IMR-90 (cell line): ENCODE results near the gene SLBP.

ENCODE experiments used
- CHD1 ChIP-seq: IDR thresholded peaks from 2 replicates; pipeline ENCODE4 v1.6.1; 2012; ENCODE audit warnings: low read depth, low read length, improper control_type of control experiment
- MAFK ChIP-seq: IDR thresholded peaks from 2 replicates; pipeline ENCODE4 v1.6.1; 2012; ENCODE audit warnings: low read depth, low read length, improper control_type of control experiment
- NFE2L2 ChIP-seq: fragments of 150-350 bp; IDR thresholded peaks from 2 replicates; pipeline ENCODE4 v1.6.1; 2016; ENCODE audit warnings: low read depth, mild to moderate bottlenecking, low read length
- POLR2A ChIP-seq: IDR thresholded peaks from 2 replicates; pipeline ENCODE4 v1.6.1; 2012; ENCODE audit warnings: mild to moderate bottlenecking, low read depth, low read length
- RAD21 ChIP-seq: IDR thresholded peaks from 2 replicates; pipeline ENCODE4 v1.6.1; 2012; ENCODE audit warnings: low read length, improper control_type of control experiment
- RCOR1 ChIP-seq: IDR thresholded peaks from 2 replicates; pipeline ENCODE4 v1.6.1; 2012; ENCODE audit warnings: mild to moderate bottlenecking, low read length, improper control_type of control experiment; ENCODE audit not compliant: insufficient replicate concordance
- RFX5 ChIP-seq: IDR thresholded peaks from 2 replicates; pipeline ENCODE4 v1.8.0; 2012; ENCODE audit warnings: low read depth, mild to moderate bottlenecking, low read length, moderate library complexity
- SMC3 ChIP-seq: fragments of 150-350 bp; IDR thresholded peaks from 2 replicates; pipeline ENCODE4 v1.6.1; 2016; ENCODE audit warnings: low read depth, mild to moderate bottlenecking, antibody characterized with exemption, low read length, moderate library complexity
- TF ChIP-seq, protein P1 (sequence below): conservative IDR thresholded peaks from 2 replicates; pipeline ENCODE4 v1.5.1; 2012; ENCODE audit warnings: mild to moderate bottlenecking, low read depth, low read length, improper control_type of control experiment
- TF ChIP-seq, protein P2 (sequence below): fragments of 150-350 bp; IDR thresholded peaks from 2 replicates; pipeline ENCODE4 v1.6.1; 2017; ENCODE audit warnings: mild to moderate bottlenecking, antibody characterized with exemption, low read length, low read depth
- TF ChIP-seq, protein P3 (sequence below): fragments of 150-350 bp; IDR thresholded peaks from 2 replicates; pipeline ENCODE4 v1.6.1; 2016; ENCODE audit warnings: low read depth, mild to moderate bottlenecking, low read length, moderate library complexity, borderline replicate concordance

DNA sequence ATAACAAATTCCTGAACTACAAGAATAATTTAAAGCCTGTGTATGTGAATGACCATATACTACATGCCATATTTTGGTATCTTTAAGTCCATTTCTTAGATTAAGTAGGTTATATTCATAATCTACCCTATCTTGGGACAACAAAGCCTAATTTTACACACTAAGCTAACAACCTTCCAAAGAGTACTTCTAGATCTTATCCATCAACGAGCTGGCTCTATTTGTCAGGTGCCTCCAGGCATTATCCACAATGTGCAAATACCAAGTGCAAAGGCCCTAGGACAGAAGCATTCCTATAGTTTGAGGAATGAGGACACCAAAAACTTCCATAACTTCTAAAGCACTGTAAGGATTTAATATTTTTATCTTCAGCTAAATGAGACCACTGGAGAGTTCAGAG lies 3.5 kb downstream of the SLBP start:
- TF ChIP-seq, protein P1, sequence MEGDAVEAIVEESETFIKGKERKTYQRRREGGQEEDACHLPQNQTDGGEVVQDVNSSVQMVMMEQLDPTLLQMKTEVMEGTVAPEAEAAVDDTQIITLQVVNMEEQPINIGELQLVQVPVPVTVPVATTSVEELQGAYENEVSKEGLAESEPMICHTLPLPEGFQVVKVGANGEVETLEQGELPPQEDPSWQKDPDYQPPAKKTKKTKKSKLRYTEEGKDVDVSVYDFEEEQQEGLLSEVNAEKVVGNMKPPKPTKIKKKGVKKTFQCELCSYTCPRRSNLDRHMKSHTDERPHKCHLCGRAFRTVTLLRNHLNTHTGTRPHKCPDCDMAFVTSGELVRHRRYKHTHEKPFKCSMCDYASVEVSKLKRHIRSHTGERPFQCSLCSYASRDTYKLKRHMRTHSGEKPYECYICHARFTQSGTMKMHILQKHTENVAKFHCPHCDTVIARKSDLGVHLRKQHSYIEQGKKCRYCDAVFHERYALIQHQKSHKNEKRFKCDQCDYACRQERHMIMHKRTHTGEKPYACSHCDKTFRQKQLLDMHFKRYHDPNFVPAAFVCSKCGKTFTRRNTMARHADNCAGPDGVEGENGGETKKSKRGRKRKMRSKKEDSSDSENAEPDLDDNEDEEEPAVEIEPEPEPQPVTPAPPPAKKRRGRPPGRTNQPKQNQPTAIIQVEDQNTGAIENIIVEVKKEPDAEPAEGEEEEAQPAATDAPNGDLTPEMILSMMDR, result no peak
- TF ChIP-seq RAD21 (no peak), NFE2L2 (no peak), POLR2A (no peak), RFX5 (no peak), MAFK (no peak), RCOR1 (no peak), SMC3 (no peak), CHD1 (no peak)
- TF ChIP-seq, protein P2, sequence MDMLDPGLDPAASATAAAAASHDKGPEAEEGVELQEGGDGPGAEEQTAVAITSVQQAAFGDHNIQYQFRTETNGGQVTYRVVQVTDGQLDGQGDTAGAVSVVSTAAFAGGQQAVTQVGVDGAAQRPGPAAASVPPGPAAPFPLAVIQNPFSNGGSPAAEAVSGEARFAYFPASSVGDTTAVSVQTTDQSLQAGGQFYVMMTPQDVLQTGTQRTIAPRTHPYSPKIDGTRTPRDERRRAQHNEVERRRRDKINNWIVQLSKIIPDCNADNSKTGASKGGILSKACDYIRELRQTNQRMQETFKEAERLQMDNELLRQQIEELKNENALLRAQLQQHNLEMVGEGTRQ, result no peak
- TF ChIP-seq, protein P3, sequence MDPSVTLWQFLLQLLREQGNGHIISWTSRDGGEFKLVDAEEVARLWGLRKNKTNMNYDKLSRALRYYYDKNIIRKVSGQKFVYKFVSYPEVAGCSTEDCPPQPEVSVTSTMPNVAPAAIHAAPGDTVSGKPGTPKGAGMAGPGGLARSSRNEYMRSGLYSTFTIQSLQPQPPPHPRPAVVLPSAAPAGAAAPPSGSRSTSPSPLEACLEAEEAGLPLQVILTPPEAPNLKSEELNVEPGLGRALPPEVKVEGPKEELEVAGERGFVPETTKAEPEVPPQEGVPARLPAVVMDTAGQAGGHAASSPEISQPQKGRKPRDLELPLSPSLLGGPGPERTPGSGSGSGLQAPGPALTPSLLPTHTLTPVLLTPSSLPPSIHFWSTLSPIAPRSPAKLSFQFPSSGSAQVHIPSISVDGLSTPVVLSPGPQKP, result no peak
